SH-SY5Y (cell line): ENCODE results near the gene POMC.

Experiments used
- GATA2 ChIP-seq: IDR thresholded peaks from 2 replicates; pipeline ENCODE4 v1.6.1; 2011; ENCODE audit warnings: mild to moderate bottlenecking, low read depth, low read length
- GATA3 ChIP-seq: IDR thresholded peaks from 2 replicates; pipeline ENCODE4 v1.6.1; 2011; ENCODE audit warnings: low read depth, mild to moderate bottlenecking, low read length, moderate library complexity

The POMC gene

DNA sequence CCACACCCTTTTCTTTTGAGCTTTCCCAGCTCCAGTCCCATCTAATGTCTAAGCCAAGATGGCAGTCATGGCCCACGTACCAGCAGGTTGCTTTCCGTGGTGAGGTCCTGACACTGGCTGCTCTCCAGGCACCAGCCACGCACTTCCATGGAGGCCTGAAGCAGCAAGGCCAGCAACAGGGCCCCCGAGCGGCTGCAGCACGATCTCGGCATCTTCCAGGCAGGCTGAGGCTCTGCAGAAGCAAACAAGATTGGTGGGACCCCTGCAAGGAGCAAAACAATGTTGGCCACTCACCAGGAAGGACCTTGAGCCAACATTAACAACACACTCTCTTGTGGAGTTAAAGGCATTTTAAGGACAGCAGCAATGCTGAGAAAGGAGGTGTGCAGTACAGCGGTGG, 3.8 kb downstream of the POMC start:
- TF ChIP-seq GATA3: no peak
- no peak for TF ChIP-seq GATA2

DNA sequence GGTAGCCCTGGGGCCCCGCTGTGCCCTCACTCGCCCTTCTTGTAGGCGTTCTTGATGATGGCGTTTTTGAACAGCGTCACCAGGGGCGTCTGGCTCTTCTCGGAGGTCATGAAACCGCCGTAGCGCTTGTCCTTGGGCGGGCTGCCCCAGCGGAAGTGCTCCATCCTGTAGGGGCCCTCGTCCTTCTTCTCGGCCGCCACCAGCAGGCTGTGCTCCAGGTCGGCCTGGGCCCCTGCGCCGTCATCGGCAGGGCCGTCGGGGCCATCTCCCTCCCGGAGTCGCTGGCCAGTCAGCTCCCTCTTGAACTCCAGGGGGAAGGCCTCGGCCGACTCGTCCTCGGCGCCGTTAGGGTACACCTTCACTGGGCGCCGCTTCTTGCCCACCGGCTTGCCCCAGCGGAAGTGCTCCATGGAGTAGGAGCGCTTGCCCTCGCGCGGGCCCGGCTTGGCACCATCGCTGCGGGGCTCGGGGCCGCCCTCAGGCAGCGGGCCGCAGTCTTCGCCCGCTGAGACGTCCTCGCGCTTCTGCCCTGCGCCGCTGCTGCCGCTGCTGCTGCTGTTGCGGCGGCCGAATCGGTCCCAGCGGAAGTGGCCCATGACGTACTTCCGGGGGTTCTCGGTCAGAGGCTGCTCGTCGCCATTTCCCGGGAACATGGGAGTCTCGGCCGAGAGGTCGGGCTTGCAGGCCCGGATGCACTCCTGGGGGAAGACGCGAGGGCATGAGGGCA, 7.2 kb downstream of the POMC start:
- TF ChIP-seq GATA2 (no peak), GATA3 (no peak)

DNA sequence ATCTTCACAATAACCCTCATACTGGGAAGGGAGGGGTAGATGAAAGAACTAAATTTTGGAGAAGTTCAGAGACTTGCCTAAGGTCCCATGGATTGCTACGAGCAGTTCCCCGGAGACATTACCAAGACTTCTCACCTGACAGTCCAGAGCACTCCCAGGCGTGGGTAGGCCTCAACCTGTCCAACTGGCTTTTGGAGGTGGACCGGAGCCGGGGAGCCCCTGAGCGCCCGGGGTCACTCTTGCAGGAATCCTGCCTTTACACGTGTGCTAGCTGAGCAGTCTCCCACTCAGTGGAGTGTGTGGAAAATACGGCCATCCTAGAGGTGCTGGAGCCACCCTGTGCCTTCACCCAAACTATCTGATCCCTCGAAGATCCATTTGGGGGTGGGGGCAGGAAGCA, 8.0 kb downstream of the POMC start:
- TF ChIP-seq GATA3 (no peak), GATA2 (no peak)

DNA sequence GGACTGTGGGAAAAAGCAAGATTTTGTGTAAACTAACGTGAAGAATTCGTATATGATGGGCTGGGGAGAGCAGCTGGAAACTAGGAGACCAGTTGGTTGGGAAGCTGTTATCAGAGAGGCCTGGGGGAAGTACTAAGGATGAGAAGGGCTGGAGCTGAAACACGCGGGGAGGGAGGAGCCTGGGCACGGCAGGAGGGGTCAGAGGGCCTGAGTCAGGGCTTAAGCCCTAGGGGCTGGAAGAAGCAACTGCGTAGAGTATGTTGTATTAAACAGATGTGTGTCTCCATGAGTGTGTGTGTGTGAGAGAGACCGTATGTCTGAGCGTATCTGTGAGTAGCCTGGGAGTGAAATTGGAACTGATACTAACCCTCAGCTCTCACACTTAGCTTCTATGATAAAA, 8.4 kb downstream of the POMC start:
- TF ChIP-seq GATA2 (no peak), GATA3 (no peak)

DNA sequence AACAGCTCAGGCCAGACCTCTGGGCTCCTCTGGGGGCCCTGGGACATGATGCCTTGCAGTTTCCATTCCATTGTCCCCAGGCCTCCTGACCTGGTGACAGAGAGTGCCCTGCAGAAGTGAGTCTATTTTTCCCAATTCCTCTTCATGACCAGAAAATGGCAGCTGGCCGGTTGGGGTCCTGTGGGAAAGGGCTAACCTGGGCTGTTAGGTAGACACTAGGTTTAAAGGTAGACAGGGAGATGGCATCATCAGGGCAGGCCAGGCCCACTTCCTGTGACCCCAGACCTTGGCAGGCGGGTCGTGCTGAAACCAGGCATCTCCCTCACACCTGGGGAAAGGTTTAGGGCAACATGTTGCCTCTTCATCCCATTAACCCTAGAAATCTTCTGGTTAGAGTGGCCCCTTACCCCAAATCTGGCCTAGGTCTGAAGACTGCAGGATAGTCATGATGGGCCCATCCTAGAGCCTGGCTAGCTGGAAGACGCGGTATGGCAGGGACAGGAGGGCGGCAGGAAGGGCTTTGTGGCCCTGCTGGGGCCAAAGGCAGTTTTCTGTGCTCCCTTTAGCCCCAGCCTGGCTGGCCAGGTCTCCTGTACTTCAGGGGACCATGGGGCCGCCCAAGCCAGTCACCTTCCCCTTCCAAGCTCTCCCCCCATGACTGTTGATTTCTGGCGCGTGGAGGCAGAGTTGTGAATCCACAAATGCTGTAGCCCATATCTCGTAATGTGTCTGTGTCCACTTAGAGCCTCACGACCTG, 10.1 kb downstream of the POMC start:
- TF ChIP-seq GATA2 (no peak), GATA3 (no peak)

DNA sequence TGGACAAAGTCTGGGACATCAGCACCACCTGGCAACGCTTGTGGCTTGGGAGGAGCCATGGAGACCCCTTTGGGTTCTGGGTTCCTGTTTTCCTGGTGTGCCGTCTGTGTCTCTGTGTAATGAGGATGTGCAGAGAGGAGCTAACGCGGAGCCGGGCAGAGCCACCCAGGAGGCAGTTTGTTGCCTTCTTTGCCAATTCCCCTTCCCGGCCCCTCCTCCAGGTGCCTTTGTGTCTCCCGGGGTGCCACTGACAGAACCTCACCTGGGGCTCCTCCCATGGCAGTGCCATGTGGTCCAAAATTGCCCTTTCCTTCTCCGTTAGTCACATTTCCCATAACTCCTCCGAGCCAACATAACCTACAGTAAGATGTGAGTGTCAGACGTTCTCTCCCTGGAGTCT, 13.0 kb downstream of the POMC start:
- no peak for TF ChIP-seq GATA3
- TF ChIP-seq GATA2: no peak

DNA sequence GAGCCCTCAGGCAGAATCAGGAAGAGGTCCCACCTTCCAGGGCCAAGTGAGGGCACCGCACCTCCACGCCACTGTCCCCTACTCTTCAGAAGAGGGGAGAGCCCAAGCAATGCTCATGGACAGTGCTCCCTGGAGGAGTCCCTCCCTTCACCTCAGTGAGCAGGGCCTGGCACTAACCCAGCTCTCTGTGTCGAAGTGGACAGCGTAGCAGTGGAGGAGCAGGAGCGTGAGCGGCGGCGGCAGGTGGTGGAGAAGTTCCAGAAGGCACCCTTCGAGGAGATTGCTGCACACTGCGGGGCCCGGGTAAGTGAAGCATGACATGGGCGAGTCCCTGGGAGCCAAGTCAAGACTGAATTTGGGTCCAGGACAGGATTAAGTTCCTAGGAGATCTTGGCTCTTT, 16.7 kb downstream of the POMC start:
- no peak for TF ChIP-seq GATA3
- TF ChIP-seq GATA2: no peak

DNA sequence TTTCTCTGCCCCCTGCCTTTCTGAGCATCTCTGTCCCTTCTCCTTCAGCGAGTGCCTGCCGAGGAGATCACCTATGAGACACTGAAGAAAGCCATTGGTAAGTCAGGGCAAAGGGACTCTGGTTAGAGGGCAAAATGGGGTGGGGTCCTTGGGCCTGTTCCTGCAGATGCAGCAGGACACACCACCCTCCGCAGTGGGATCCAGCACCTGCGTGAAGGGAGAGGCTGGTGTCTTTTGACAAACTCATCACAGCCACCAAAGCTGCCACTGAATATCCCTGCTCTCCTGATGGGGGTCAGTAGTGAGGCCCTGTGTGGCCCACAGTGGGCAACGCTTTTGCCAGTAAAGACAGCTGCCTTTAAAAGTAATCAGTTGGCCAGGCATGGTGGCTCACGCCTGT, 18.7 kb downstream of the POMC start:
- TF ChIP-seq GATA3: no peak
- TF ChIP-seq GATA2: no peak

DNA sequence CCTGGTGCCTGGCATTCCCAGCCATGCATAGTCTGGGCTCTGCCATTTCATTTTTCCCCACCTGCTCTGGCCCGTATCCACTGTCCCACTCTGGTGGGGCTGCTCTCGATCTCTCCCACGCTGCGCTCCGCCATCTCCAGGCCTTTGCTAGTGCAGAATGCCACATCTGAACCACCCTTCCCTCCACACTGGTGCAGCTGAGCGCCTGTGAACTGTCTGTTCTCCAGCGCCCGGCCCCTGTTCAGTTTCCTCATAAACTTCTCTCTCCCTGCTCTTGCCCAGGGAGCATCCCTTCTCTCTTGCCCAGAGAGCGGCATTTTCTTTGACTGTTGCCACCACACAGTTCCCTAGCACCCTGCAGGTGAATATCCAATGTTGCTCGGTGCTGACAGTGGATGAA, 21.5 kb downstream of the POMC start:
- TF ChIP-seq GATA2 (no peak), GATA3 (no peak)

DNA sequence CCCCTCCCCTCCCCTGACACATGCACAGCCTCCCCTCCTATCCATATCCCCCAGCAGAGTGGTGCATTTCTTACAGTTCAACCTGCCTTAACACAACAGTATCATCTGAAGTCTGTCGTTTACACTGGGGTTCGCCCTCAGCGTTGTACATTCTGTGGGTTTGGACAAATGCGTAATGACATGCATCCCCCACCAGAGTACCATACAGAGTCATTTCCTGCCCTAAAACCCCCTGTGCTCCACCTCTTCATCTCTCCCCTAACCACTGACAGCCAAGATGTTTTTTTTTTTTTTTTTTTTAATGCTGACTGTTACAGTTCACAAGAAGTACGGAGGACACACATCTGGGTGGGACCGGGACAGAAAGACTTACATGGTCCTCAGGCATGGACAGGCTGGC, 22.6 kb downstream of the POMC start:
- TF ChIP-seq GATA3: no peak
- no peak for TF ChIP-seq GATA2

DNA sequence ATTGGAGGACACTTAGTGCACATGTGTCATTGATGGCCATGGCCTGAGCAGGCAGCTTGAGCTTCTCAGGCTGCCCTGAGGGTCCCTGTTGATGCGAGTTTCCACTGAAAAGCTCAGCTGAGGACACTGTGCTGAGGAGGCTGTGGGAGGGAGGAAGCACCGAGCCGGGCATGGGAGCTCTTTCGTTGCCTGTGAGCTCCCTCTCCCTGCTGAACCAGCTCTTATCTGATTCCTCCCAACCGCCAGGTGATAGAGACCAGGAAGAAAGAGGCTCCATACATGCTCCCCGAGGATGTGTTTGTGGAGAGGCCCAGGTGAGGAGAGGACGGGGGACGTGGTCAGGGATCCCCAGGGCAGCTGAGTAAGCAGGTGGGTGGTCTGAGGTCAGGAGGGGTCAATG, 27.3 kb downstream of the POMC start:
- TF ChIP-seq GATA3: no peak
- TF ChIP-seq GATA2: no peak

DNA sequence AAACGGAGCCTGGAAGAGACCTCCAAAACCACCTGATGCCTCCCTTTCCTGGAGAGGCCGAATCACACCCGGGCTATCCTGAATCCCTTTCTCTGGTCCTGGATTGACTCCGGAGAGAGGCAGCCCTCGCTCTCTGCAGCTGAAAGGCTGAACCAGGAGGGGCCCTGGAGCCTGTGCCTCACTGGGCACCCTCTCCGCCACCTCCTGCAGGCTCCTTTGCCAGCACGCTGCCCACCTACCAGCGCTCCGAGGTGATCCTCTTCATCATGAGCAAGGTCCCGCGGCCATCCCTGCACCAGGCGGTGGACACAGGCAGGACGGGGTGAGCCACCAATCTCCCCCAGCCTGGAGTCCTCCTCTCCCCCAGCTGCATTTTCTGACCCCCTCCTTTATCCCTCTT, 35.7 kb downstream of the POMC start:
- TF ChIP-seq GATA3 (no peak), GATA2 (no peak)

DNA sequence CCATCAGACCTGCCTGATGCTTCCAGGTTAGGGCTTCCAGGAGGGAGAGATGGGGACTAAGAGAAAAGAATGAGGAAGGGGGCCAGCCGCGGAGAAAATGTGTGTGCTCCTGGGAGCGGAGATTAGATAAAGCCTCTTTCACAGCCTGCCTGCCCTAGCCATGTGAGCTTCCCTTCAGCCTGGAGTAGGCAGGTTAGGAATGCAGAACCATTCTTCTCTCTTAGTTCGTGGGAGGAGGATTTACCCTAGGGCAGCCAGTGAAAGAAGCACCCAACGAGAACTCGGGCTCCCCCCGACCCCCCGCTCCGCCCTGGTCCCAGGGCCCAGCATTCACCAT, 36.1 kb downstream of the POMC start:
- TF ChIP-seq GATA3 (no peak), GATA2 (no peak)

DNA sequence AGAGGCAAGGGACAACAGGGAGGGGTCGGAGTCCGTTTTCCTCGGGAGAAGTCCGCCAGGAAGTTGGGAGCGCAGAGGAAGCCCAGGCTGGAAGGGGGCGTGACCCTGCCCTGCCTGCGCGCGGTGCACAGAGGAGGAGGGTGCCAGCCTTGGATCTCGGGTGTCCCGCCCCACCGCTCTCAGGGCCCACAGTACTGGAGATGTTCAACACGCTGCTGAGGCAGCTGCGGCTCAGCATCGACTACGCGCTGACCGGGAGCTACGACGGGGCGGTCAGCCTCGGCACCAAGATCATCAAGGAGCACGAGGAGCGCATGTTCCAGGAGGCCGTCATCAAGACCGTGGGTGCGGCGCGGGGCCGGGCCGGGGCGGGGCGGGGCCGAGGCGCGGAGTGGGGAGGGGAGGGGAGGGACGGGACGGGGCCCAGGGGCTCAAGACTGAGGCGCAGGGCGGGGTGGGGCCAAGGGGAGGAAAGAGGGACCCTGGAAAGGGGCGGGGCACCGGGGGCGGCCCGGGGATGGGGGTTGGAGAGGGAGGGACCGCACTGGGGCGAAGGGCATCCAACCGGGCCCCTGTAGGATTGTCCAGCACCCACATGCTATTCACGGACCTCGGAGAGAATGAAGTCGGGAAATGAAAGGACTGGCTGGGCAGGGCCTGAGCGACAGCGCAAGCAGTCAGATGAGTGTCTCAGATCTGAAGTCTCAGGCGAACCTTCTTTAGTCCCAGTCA, 36.6 kb downstream of the POMC start:
- TF ChIP-seq GATA3 (no peak), GATA2 (no peak)

DNA sequence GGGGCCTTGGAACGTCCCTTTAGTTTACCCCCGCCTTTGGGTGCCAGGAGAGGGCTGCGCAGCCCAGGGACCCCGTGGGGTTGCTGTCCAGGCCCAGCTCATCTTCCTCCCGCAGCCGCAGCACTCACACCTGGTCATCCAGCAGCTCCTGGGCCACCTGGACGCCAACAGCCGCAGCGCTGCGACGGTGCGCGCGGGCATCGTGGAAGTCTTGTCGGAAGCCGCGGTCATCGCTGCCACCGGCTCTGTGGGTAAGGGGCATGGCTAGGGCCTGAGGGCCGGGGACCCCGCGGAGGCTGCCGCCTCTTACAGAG, 37.2 kb downstream of the POMC start:
- TF ChIP-seq GATA3: no peak
- no peak for TF ChIP-seq GATA2

DNA sequence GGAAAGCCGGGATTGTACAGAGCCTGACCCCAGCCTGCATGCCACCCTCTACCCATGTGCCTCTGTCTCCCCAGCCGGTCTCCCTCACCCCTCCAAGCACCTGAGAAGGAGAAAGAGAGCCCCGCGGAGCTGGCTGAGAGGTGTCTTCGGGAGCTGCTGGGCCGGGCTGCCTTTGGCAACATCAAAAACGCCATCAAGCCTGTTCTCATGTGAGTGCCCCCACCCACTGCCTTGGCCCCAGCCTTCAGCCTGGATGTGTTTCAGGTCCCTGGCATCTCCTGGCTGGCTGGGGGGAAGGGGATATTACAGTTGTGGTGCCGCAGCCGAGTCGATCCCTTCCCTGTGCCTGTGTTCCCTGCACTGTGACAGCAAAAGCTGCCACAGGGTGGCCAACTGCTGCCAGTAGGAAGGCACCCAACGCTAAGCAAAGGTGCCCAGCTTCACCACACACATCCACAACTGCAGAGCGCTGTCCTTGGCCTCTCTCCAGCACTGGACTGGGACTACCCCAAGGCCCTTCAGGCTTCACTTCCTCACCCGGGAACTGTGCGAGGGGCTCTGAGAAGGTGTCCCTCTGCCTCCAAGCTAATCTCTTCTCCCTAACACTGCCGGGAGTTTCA, 38.4 kb downstream of the POMC start:
- TF ChIP-seq GATA2 (no peak), GATA3 (no peak)
